Cardiac fibroblast (primary cell): Measurements from ENCODE around the gene PRICKLE4.

Experiments
- DNase-seq, 2 donors: peaks; one replicate each; pipeline versions ENCODE4 v3.0.0 to v3.0.0-alpha.2; 2010; ENCODE audit warnings: low read depth in 2 of 2
- H3K4me3 ChIP-seq, 2 donors: replicated peaks in 1 of 2; 1 replicate in 1 of 2; 2 replicates in 1 of 2; pipeline ENCODE4 v1.5.1; 2011; ENCODE audit warnings: low read depth in 2 of 2, low read length in 2 of 2, mild to moderate bottlenecking in 2 of 2, moderate library complexity in 1 of 2
- CTCF ChIP-seq: IDR thresholded peaks from one replicate; pipeline ENCODE4 v1.5.1; 2011; ENCODE audit warnings: low read depth, mild to moderate bottlenecking, low read length, inconsistent platforms

Gene PRICKLE4

GRCh38 chr6:41775293-41775882, 5.2 kb upstream of the PRICKLE4 start:
- no peak for DNase-seq
- H3K4me3 ChIP-seq, result no peak overlapping the region
- TF ChIP-seq CTCF, result no peak

- no peak for DNase-seq
- no peak overlapping the region for H3K4me3 ChIP-seq
- TF ChIP-seq CTCF, result no peak
Observed at GRCh38 chr6:41777551-41778285, 2.9 kb upstream of the PRICKLE4 start.

GRCh38 chr6:41778895-41779294, 1.7 kb upstream of the PRICKLE4 start:
- H3K4me3 ChIP-seq, result peak overlapping the region; percentile 62

GRCh38 chr6:41779336-41779735, 1.2 kb upstream of the PRICKLE4 start:
- DNase-seq, result peak in 1 of 2 donors; percentile 8
- TF ChIP-seq CTCF, result no peak
- peak overlapping the region; percentile 62 for H3K4me3 ChIP-seq

More at GRCh38 chr6:41778895-41779294, 1.7 kb upstream of the PRICKLE4 start:
- DNase-seq, result no peak
- no peak for TF ChIP-seq CTCF

GRCh38 chr6:41779788-41780550, 613 bp upstream of the PRICKLE4 start, which contains the start of gene FRS3:
Gene FRS3 (minus strand): TSS chr6:41779900. CDS start chr6:41776987, 2,913 bp downstream.
- DNase-seq, result peak; percentile 96 to 97
- peak within 1 kb of the TSS; percentile 62 to 63 for H3K4me3 ChIP-seq
- TF ChIP-seq CTCF, result peak; percentile 90

GRCh38 chr6:41781366-41781730, 766 bp downstream of the PRICKLE4 start:
- no peak for DNase-seq
- TF ChIP-seq CTCF, result no peak
- H3K4me3 ChIP-seq, result peak overlapping the region; percentile 62 to 63
